ENCODE results near the gene CLEC4F. TPM values are rescaled to one million over a fixed set of nuclear protein-coding genes. Genes with fewer than 3 reads are reported as not detected.

The CLEC4F gene
- polyA plus RNA-seq, 1 of the 3 experiments (the other 2 are of a cell fraction), result 0.12 TPM

DNA sequence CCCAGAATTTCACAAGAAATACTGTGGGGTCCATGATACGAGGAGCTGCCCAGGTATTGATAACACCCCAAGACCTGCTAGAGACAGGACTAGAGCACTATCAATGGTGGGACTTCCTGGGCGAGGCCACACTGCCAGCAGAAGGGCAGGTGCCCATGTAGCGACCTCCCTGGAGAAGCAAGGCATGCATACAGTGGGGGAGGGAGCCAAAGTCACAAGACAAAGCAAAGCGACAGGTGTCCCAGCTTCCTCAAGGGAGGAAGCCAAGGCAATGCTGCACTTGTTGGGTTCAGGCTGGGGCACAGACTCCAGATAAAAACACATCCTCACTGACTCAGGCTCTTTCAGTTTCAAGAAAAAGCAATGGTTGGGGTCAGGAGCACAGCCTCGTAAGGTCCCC lies 7.7 kb upstream of the CLEC4F start:
- WGBS (ENCODE audit: low lambda C conversion rate), result 53% methylated on average over 5 of the region's 5 CpGs
- no peaks in the 10 kb centered on the region for H4K20me1 ChIP-seq (ENCODE audit: insufficient read depth)
- no peaks in the 10 kb centered on the region for H3F3A ChIP-seq (replicated peaks; ENCODE audit: insufficient read depth)
- H3K4me2 ChIP-seq, result no peak overlapping the region
- ChIA-PET CTCF (no interaction called here), POLR2A (no interaction called here)
- H3K4me3 ChIP-seq (ENCODE audit: low read depth in 2 of 2, low read length in 1 of 2), result no peak overlapping the region
- no peaks in the 10 kb centered on the region for H3K36me3 ChIP-seq (replicated peaks in 1 of 2; ENCODE audit: control insufficient read depth in 1 of 2, insufficient read depth in 2 of 2, low read length in 1 of 2)
- H3K27ac ChIP-seq (ENCODE audit: low read depth in 2 of 2, low read length in 1 of 2), result no peak overlapping the region
- H3K9me3 ChIP-seq, result no peaks in the 10 kb centered on the region
- no peak for TF ChIP-seq JUND (IDR thresholded peaks at IDR 0.05)
- no peak for TF ChIP-seq SMC3 (IDR thresholded peaks at IDR 0.05; ENCODE audit: low read depth, low read length)
- TF ChIP-seq, protein P1, sequence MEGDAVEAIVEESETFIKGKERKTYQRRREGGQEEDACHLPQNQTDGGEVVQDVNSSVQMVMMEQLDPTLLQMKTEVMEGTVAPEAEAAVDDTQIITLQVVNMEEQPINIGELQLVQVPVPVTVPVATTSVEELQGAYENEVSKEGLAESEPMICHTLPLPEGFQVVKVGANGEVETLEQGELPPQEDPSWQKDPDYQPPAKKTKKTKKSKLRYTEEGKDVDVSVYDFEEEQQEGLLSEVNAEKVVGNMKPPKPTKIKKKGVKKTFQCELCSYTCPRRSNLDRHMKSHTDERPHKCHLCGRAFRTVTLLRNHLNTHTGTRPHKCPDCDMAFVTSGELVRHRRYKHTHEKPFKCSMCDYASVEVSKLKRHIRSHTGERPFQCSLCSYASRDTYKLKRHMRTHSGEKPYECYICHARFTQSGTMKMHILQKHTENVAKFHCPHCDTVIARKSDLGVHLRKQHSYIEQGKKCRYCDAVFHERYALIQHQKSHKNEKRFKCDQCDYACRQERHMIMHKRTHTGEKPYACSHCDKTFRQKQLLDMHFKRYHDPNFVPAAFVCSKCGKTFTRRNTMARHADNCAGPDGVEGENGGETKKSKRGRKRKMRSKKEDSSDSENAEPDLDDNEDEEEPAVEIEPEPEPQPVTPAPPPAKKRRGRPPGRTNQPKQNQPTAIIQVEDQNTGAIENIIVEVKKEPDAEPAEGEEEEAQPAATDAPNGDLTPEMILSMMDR (IDR thresholded peaks at IDR 0.05), result no peak
- no peak for TF ChIP-seq RAD21 (IDR thresholded peaks at IDR 0.05; ENCODE audit: low read length)
- no peak for TF ChIP-seq NRF1 (IDR thresholded peaks at IDR 0.05; ENCODE audit: low read depth, low read length)
- no peak for TF ChIP-seq FOSL2 (IDR thresholded peaks at IDR 0.05; ENCODE audit: borderline replicate concordance, low read depth)
- TF ChIP-seq, protein P2, sequence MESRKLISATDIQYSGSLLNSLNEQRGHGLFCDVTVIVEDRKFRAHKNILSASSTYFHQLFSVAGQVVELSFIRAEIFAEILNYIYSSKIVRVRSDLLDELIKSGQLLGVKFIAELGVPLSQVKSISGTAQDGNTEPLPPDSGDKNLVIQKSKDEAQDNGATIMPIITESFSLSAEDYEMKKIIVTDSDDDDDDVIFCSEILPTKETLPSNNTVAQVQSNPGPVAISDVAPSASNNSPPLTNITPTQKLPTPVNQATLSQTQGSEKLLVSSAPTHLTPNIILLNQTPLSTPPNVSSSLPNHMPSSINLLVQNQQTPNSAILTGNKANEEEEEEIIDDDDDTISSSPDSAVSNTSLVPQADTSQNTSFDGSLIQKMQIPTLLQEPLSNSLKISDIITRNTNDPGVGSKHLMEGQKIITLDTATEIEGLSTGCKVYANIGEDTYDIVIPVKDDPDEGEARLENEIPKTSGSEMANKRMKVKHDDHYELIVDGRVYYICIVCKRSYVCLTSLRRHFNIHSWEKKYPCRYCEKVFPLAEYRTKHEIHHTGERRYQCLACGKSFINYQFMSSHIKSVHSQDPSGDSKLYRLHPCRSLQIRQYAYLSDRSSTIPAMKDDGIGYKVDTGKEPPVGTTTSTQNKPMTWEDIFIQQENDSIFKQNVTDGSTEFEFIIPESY (IDR thresholded peaks at IDR 0.05; ENCODE audit: borderline replicate concordance, low read depth), result no peak
- TF ChIP-seq FOXM1 (IDR thresholded peaks at IDR 0.05; ENCODE audit: low read depth), result no peak
- TF ChIP-seq TCF12 (IDR thresholded peaks at IDR 0.05), result no peak
- TF ChIP-seq, protein P3, sequence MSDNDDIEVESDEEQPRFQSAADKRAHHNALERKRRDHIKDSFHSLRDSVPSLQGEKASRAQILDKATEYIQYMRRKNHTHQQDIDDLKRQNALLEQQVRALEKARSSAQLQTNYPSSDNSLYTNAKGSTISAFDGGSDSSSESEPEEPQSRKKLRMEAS (IDR thresholded peaks at IDR 0.05; ENCODE audit: low read depth), result no peak
- TF ChIP-seq TAF1 (IDR thresholded peaks at IDR 0.05; ENCODE audit: borderline replicate concordance, low read depth, low read length), result no peak
- no peak for TF ChIP-seq EP300 (IDR thresholded peaks at IDR 0.05; ENCODE audit: borderline replicate concordance in 1 of 2, low read depth in 1 of 2, low read length in 1 of 2)
- TF ChIP-seq, protein P4, sequence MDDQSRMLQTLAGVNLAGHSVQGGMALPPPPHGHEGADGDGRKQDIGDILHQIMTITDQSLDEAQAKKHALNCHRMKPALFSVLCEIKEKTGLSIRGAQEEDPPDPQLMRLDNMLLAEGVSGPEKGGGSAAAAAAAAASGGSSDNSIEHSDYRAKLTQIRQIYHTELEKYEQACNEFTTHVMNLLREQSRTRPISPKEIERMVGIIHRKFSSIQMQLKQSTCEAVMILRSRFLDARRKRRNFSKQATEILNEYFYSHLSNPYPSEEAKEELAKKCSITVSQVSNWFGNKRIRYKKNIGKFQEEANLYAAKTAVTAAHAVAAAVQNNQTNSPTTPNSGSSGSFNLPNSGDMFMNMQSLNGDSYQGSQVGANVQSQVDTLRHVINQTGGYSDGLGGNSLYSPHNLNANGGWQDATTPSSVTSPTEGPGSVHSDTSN (IDR thresholded peaks at IDR 0.05), result no peak
- DNase-seq, result no peak
- H3K9me2 ChIP-seq, result no peaks in the 10 kb centered on the region
- H3K4me1 ChIP-seq (ENCODE audit: control insufficient read depth in 1 of 2, insufficient read depth in 2 of 2, low read depth in 1 of 2, low read length in 1 of 2), result no peaks in the 10 kb centered on the region
- H3K9ac ChIP-seq, result no peak overlapping the region
- no peaks in the 10 kb centered on the region for H3K79me2 ChIP-seq (ENCODE audit: insufficient read depth)
- H2AFZ ChIP-seq (ENCODE audit: low read depth), result no peak overlapping the region
- no peaks in the 10 kb centered on the region for H3K27me3 ChIP-seq (ENCODE audit: insufficient read depth)

- Histone ChIP-seq H3F3A (replicated peaks; ENCODE audit: insufficient read depth) (no peaks in the 10 kb centered on the region), H3K4me2 (no peak overlapping the region), H3K4me1 (ENCODE audit: control insufficient read depth in 1 of 2, insufficient read depth in 2 of 2, low read depth in 1 of 2, low read length in 1 of 2) (no peaks in the 10 kb centered on the region), H3K9me3 (no peaks in the 10 kb centered on the region), H3K9ac (no peak overlapping the region), H4K20me1 (ENCODE audit: insufficient read depth) (no peaks in the 10 kb centered on the region), H3K36me3 (replicated peaks in 1 of 2; ENCODE audit: control insufficient read depth in 1 of 2, insufficient read depth in 2 of 2, low read length in 1 of 2) (no peaks in the 10 kb centered on the region), H3K4me3 (ENCODE audit: low read depth in 2 of 2, low read length in 1 of 2) (no peak overlapping the region), H3K9me2 (no peaks in the 10 kb centered on the region), H2AFZ (ENCODE audit: low read depth) (no peak overlapping the region), H3K27me3 (ENCODE audit: insufficient read depth) (no peaks in the 10 kb centered on the region), H3K27ac (ENCODE audit: low read depth in 2 of 2, low read length in 1 of 2) (no peak overlapping the region), H3K79me2 (ENCODE audit: insufficient read depth) (no peaks in the 10 kb centered on the region)
- 69% methylated on average over 5 of the region's 5 CpGs for WGBS (ENCODE audit: low lambda C conversion rate)
- POLR2A ChIA-PET, result no interaction called here
- CTCF ChIA-PET, result interaction anchor here (1.2 to 1.9 kb wide), 2 partner anchors 63 to 119 kb away, joined by 3 to 5 read pairs; no protein-coding TSS in a partner anchor
- no peak for DNase-seq
- TF ChIP-seq EP300 (IDR thresholded peaks at IDR 0.05; ENCODE audit: borderline replicate concordance in 1 of 2, low read depth in 1 of 2, low read length in 1 of 2), result no peak
- no peak for TF ChIP-seq JUND (IDR thresholded peaks at IDR 0.05)
- no peak for TF ChIP-seq FOSL2 (IDR thresholded peaks at IDR 0.05; ENCODE audit: borderline replicate concordance, low read depth)
- TF ChIP-seq IRF3 (IDR thresholded peaks at IDR 0.05; ENCODE audit: low read depth, low read length), result no peak
- TF ChIP-seq TAF1 (IDR thresholded peaks at IDR 0.05; ENCODE audit: borderline replicate concordance, low read depth, low read length), result no peak
- no peak for TF ChIP-seq RCOR1 (IDR thresholded peaks at IDR 0.05; ENCODE audit: low read length)
- TF ChIP-seq YY1 (IDR thresholded peaks at IDR 0.05; ENCODE audit: low read depth), result no peak
- TF ChIP-seq MXI1 (IDR thresholded peaks at IDR 0.05; ENCODE audit: low read depth, low read length), result no peak
- TF ChIP-seq RAD21 (IDR thresholded peaks at IDR 0.05; ENCODE audit: low read length), result no peak
- no peak for TF ChIP-seq NRF1 (IDR thresholded peaks at IDR 0.05; ENCODE audit: low read depth, low read length)
- TF ChIP-seq RFX5 (IDR thresholded peaks at IDR 0.05; ENCODE audit: low read length), result no peak
- TF ChIP-seq RXRA (IDR thresholded peaks at IDR 0.05; ENCODE audit: borderline replicate concordance, low read depth), result no peak
Observed at GRCh38 chr2:70827388-70827787, 7.0 kb upstream of the CLEC4F start.
